ENCODE measurements around the gene RNPEP. TPM values are rescaled to one million over a fixed set of nuclear protein-coding genes. Genes with fewer than 3 reads are reported as not detected.

RNPEP gene
- total RNA-seq, 2 experiments from 2014 or later, result 14.7 to 52.1 TPM

- ChIA-PET POLR2A (interaction anchor here (0.7 kb wide), 1 partner anchor 1612 kb away, joined by 6 read pairs; no protein-coding TSS in a partner anchor), CTCF (ENCODE audit: unreplicated experiment) (no interaction called here)
- no peak overlapping the region for H3K27ac ChIP-seq (ENCODE audit: low read depth, low read length, poor library complexity, severe bottlenecking)
- no peaks in the 10 kb centered on the region for H3K36me3 ChIP-seq (ENCODE audit: insufficient read depth, low read length)
- TF ChIP-seq, protein P1, sequence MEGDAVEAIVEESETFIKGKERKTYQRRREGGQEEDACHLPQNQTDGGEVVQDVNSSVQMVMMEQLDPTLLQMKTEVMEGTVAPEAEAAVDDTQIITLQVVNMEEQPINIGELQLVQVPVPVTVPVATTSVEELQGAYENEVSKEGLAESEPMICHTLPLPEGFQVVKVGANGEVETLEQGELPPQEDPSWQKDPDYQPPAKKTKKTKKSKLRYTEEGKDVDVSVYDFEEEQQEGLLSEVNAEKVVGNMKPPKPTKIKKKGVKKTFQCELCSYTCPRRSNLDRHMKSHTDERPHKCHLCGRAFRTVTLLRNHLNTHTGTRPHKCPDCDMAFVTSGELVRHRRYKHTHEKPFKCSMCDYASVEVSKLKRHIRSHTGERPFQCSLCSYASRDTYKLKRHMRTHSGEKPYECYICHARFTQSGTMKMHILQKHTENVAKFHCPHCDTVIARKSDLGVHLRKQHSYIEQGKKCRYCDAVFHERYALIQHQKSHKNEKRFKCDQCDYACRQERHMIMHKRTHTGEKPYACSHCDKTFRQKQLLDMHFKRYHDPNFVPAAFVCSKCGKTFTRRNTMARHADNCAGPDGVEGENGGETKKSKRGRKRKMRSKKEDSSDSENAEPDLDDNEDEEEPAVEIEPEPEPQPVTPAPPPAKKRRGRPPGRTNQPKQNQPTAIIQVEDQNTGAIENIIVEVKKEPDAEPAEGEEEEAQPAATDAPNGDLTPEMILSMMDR (conservative IDR thresholded peaks at IDR 0.05; ENCODE audit: low read length), result no peak
- no peak for TF ChIP-seq EZH2phosphoT487 (IDR thresholded peaks at IDR 0.05; ENCODE audit: borderline replicate concordance, low read depth, low read length)
- no peak overlapping the region for H2AFZ ChIP-seq (ENCODE audit: low read length)
- no peak overlapping the region for H3K4me3 ChIP-seq (ENCODE audit: low read depth, low read length, poor library complexity, severe bottlenecking)
- H3K9me2 ChIP-seq (ENCODE audit: insufficient read depth, low read length), result no peaks in the 10 kb centered on the region
- H3K4me2 ChIP-seq (ENCODE audit: low read length), result no peak overlapping the region
- H3K79me2 ChIP-seq (ENCODE audit: insufficient read depth, low read depth, low read length), result no peaks in the 10 kb centered on the region
- BruUV-seq (replicated peaks), result no TSS peak
- H3K4me1 ChIP-seq (ENCODE audit: insufficient read depth, low read length, poor library complexity, severe bottlenecking), result no peaks in the 10 kb centered on the region
- DNase-seq (ENCODE audit: low spot score), result no peak
- intact Hi-C loops (cut with micrococcal nuclease; ENCODE audit: unreplicated experiment), result no loop called here
- no peaks in the 10 kb centered on the region for H3K9me3 ChIP-seq (ENCODE audit: low read length)
- no peaks in the 10 kb centered on the region for H4K20me1 ChIP-seq (ENCODE audit: insufficient read depth, low read length)
Observed at GRCh38 chr1:202036595-202037387, 54.3 kb downstream of the RNPEP start.

GRCh38 chr1:202037706-202038296, 55.4 kb downstream of the RNPEP start:
- H2AFZ ChIP-seq (ENCODE audit: low read length), result no peak overlapping the region
- no peak overlapping the region for H3K27ac ChIP-seq (ENCODE audit: low read depth, low read length, poor library complexity, severe bottlenecking)
- intact Hi-C loops (cut with micrococcal nuclease; ENCODE audit: unreplicated experiment), result no loop called here
- TF ChIP-seq, protein P1 (conservative IDR thresholded peaks at IDR 0.05; ENCODE audit: low read length), result no peak
- no peak for TF ChIP-seq EZH2phosphoT487 (IDR thresholded peaks at IDR 0.05; ENCODE audit: borderline replicate concordance, low read depth, low read length)
- ChIA-PET CTCF (ENCODE audit: unreplicated experiment) (no interaction called here), POLR2A (no interaction called here)
- no peak overlapping the region for H3K4me2 ChIP-seq (ENCODE audit: low read length)
- no peaks in the 10 kb centered on the region for H3K4me1 ChIP-seq (ENCODE audit: insufficient read depth, low read length, poor library complexity, severe bottlenecking)
- no peaks in the 10 kb centered on the region for H3K79me2 ChIP-seq (ENCODE audit: insufficient read depth, low read depth, low read length)
- no TSS peak for BruUV-seq (replicated peaks)
- no peaks in the 10 kb centered on the region for H3K9me3 ChIP-seq (ENCODE audit: low read length)
- no peaks in the 10 kb centered on the region for H3K36me3 ChIP-seq (ENCODE audit: insufficient read depth, low read length)
- no peaks in the 10 kb centered on the region for H4K20me1 ChIP-seq (ENCODE audit: insufficient read depth, low read length)
- H3K4me3 ChIP-seq (ENCODE audit: low read depth, low read length, poor library complexity, severe bottlenecking), result no peak overlapping the region
- no peaks in the 10 kb centered on the region for H3K9me2 ChIP-seq (ENCODE audit: insufficient read depth, low read length)
- DNase-seq (ENCODE audit: low spot score), result no peak
